ENCODE results near the gene ACAA2. TPM values are rescaled to one million over a fixed set of nuclear protein-coding genes. Genes with fewer than 3 reads are reported as not detected.

ACAA2 gene
- total RNA-seq, 4 donors from 2014 or later = 118 to 175 (median 168) TPM

- TF ChIP-seq CTCF (IDR thresholded peaks at IDR 0.05; ENCODE audit: low read depth) = no peak
These were observed 10.7 kb downstream of the ACAA2 start for GRCh38 chr18:49802623-49803022.

- TF ChIP-seq CTCF (IDR thresholded peaks at IDR 0.05; ENCODE audit: low read depth) = no peak
These were observed 15.3 kb downstream of the ACAA2 start for GRCh38 chr18:49798001-49798400.

- no peak for TF ChIP-seq CTCF (IDR thresholded peaks at IDR 0.05; ENCODE audit: low read depth)
These were observed 17.5 kb downstream of the ACAA2 start for GRCh38 chr18:49795612-49796552.

GRCh38 chr18:49794743-49795142, 18.6 kb downstream of the ACAA2 start:
- no peak for TF ChIP-seq CTCF (IDR thresholded peaks at IDR 0.05; ENCODE audit: low read depth)

GRCh38 chr18:49788327-49788898, 24.9 kb downstream of the ACAA2 start:
- no peak for TF ChIP-seq CTCF (IDR thresholded peaks at IDR 0.05; ENCODE audit: low read depth)

GRCh38 chr18:49786019-49786720, 27.2 kb downstream of the ACAA2 start:
- no peak for TF ChIP-seq CTCF (IDR thresholded peaks at IDR 0.05; ENCODE audit: low read depth)

Measured in subcutaneous adipose tissue (tissue), 4 donors.